CD4-positive, CD25-positive, alpha-beta regulatory T cell (primary cell): ENCODE measurements around the gene ANKS1B. TPM values are rescaled to one million over a fixed set of nuclear protein-coding genes. Genes with fewer than 3 reads are reported as not detected.

Experiments
- ATAC-seq, 2 donors: fragments of 150-1000 bp; cut with Tn5 transposase; one replicate each; pipeline ENCODE4 v1.10.0; 2021; ENCODE audit warnings: low read depth in 2 of 2, moderate number of reproducible peaks in 2 of 2, moderate library complexity in 1 of 2
- DNase-seq, 3 donors: peaks; one replicate each; pipeline versions ENCODE4 v3.0.0 to v3.0.0-alpha.2; 2012 to 2022; ENCODE audit warnings: mixed read lengths in 1 of 3
- H3K27ac ChIP-seq: one replicate; pipeline ENCODE4 v1.7.0; 2013; ENCODE audit warnings: mild to moderate bottlenecking, low read length; ENCODE audit not compliant: insufficient read depth, poor library complexity, severe bottlenecking
- H3K27me3 ChIP-seq: one replicate; pipeline ENCODE4 v1.7.0; 2013; ENCODE audit warnings: low read length; ENCODE audit not compliant: control insufficient read depth, insufficient read depth
- H3K36me3 ChIP-seq: one replicate; pipeline ENCODE4 v1.7.0; 2013; ENCODE audit warnings: mild to moderate bottlenecking, low read length, moderate library complexity; ENCODE audit not compliant: control insufficient read depth, insufficient read depth
- H3K4me1 ChIP-seq: 2 replicates; pipeline ENCODE4 v1.7.0; 2013; ENCODE audit warnings: mild to moderate bottlenecking, low read length; ENCODE audit not compliant: insufficient read depth, control insufficient read depth, poor library complexity, severe bottlenecking
- H3K4me3 ChIP-seq: one replicate; pipeline ENCODE4 v1.7.0; 2013; ENCODE audit warnings: low read depth, mild to moderate bottlenecking, low read length, moderate library complexity
- H3K9me3 ChIP-seq, 2 experiments: 1 replicate in 1 of 2; 2 replicates in 1 of 2; pipeline ENCODE4 v1.7.0; 2013; ENCODE audit warnings: low read length in 2 of 2, mild to moderate bottlenecking in 1 of 2, moderate library complexity in 1 of 2; ENCODE audit not compliant: control insufficient read depth in 2 of 2
- H3K27ac Mint-ChIP-seq, 3 donors: one replicate each; pipeline ENCODE4 v1.8.0; 2020 to 2022; ENCODE audit warnings: mild to moderate bottlenecking in 3 of 3, mixed read lengths in 3 of 3, moderate library complexity in 2 of 3
- H3K27me3 Mint-ChIP-seq: one replicate; pipeline ENCODE4 v1.8.0; 2022; ENCODE audit warnings: mild to moderate bottlenecking, mixed read lengths
- H3K36me3 Mint-ChIP-seq: one replicate; pipeline ENCODE4 v1.8.0; 2020; ENCODE audit warnings: mixed read lengths
- H3K4me1 Mint-ChIP-seq, 4 donors: one replicate each; pipeline ENCODE4 v1.8.0; 2020 to 2022; ENCODE audit warnings: mixed read lengths in 4 of 4, mild to moderate bottlenecking in 1 of 4
- H3K4me3 Mint-ChIP-seq, 4 donors: one replicate each; pipeline ENCODE4 v1.8.0; 2020 to 2022; ENCODE audit warnings: mild to moderate bottlenecking in 4 of 4, mixed read lengths in 4 of 4, moderate library complexity in 3 of 4
- H3K9me3 Mint-ChIP-seq, 7 donors: one replicate each; pipeline ENCODE4 v1.8.0; 2020 to 2022; ENCODE audit warnings: mixed read lengths in 7 of 7, mild to moderate bottlenecking in 3 of 7, moderate library complexity in 2 of 7
- polyA plus RNA-seq, 4 donors: library from polyadenylated mRNA; unstranded; fragments of 300-500 nt; fragmentation: Illumina TruSeq; gene quantifications; one replicate each; pipeline ENCODE4 v1.2.3, GENCODE V29; 2021
- total RNA-seq: library from RNA; stranded (reverse); gene quantifications from one replicate; pipeline ENCODE4 v1.2.3, GENCODE V29; 2022

ANKS1B gene
- total and polyA plus RNA-seq, 5 donors from 2014 or later: 4.0 to 15.9 (median 9.5) TPM

DNA sequence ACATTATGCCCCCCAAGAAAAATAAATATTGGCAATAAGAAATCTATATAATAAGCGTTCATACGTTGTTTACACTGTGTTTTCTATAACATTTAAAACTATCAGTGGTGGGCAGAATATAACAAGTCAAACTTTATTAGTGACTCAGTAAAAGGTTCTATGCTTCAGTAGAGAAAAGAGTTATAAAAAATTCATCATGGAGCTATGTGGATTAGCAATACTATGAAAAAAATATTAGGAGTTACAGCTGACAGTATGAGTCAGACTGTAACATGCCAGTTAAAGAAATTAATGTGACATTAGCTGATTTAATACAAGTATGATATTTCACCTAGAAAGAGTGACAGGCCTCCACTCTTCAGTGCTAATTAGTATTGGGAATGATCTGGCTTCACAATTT is 462.3 kb downstream of the ANKS1B start:
- no peak overlapping the region for H3K4me3 ChIP-seq
- no peak for ATAC-seq
- Mint-ChIP-seq H3K27me3 (no peaks in the 10 kb centered on the region), H3K27ac (no peak overlapping the region), H3K9me3 (peaks cover 0 to 7% (median 1%) of the 10 kb centered on the region in 7 donors), H3K36me3 (no peaks in the 10 kb centered on the region), H3K4me1 (no peaks in the 10 kb centered on the region), H3K4me3 (no peak overlapping the region)
- no peak for DNase-seq
- no peak overlapping the region for H3K27ac ChIP-seq
- H3K27me3 ChIP-seq: no peaks in the 10 kb centered on the region
- H3K9me3 ChIP-seq: no peaks in the 10 kb centered on the region
- H3K36me3 ChIP-seq: no peaks in the 10 kb centered on the region
- H3K4me1 ChIP-seq: no peaks in the 10 kb centered on the region

DNA sequence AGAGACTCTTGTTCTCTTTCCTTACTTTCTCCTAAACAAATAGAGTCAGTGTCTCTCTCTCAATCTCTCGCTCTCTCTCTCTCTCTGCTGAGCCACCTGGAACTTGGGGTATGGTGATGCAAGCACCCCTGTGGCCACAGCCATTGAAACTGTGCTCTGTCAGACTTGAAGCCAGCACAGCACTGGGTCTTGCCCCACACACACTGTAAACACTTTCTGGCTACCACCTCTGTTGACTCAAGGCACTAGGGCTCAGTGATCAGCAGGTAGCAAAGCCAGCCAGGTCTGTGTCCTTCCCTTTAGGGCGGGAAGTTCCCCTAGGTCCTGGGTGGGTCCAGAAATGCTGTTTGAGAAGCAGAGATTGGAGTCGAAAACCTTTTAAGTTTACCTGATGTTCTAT is 463.1 kb downstream of the ANKS1B start:
- Mint-ChIP-seq H3K4me3 (no peak overlapping the region), H3K4me1 (no peaks in the 10 kb centered on the region), H3K36me3 (no peaks in the 10 kb centered on the region), H3K27ac (no peak overlapping the region), H3K27me3 (no peaks in the 10 kb centered on the region), H3K9me3 (peaks cover 0 to 7% (median 2%) of the 10 kb centered on the region in 7 donors)
- Histone ChIP-seq H3K27ac (no peak overlapping the region), H3K27me3 (no peaks in the 10 kb centered on the region), H3K36me3 (no peaks in the 10 kb centered on the region), H3K9me3 (no peaks in the 10 kb centered on the region), H3K4me1 (no peaks in the 10 kb centered on the region), H3K4me3 (no peak overlapping the region)
- no peak for ATAC-seq
- no peak for DNase-seq

GRCh38 chr12:99513066-99513465 is 471.7 kb downstream of the ANKS1B start:
- peaks cover 6% of the 10 kb centered on the region for H3K27me3 Mint-ChIP-seq
- no peaks in the 10 kb centered on the region for H3K36me3 Mint-ChIP-seq
- Histone ChIP-seq H3K27me3 (no peaks in the 10 kb centered on the region), H3K36me3 (no peaks in the 10 kb centered on the region), H3K4me3 (no peak overlapping the region), H3K27ac (no peak overlapping the region), H3K4me1 (no peaks in the 10 kb centered on the region), H3K9me3 (no peaks in the 10 kb centered on the region)
- H3K4me1 Mint-ChIP-seq: no peaks in the 10 kb centered on the region
- DNase-seq: no peak
- no peak for ATAC-seq
- no peak overlapping the region for H3K27ac Mint-ChIP-seq
- H3K9me3 Mint-ChIP-seq: peaks cover 4 to 34% (median 7%) of the 10 kb centered on the region in 7 donors
- H3K4me3 Mint-ChIP-seq: no peak overlapping the region

DNA sequence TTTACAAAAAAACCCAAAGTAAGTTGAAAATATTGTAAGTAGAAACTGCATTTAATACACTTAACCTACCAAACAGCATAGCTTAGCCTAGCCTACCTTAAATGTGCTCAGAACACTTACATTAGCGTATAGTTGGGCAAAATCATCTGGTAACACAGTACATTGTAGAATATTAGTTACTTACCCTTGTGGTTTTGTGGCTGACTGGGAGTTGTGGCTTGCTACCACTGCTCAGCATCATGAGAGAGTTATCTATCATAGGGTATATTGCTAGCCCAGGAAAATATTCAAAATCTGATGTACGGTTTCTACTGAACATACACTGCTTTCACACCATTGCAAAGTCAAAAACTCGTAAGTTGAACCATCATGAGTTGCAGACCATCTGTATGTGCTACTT is 478.9 kb downstream of the ANKS1B start:
- H3K9me3 Mint-ChIP-seq: peaks cover 0 to 16% (median 3%) of the 10 kb centered on the region in 7 donors

DNA sequence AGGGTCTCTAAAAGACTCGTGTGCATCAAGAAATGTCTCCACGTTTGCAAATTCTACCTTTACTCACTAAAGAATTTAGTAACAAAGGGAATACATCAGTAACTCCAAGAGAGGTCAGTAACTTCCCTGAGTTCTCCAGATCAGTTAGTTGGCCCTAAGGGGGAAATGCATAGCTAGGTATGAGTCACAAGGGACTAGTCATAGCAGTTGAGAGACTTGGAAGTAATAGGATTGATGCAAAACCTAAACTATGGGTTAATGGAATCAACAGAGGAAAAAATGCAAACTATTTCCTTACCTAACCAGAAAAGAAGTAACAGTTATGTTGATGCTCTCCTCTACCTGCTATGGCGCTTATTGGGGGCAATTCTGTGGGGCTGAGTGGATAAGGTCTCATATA is 486.0 kb downstream of the ANKS1B start:
- H3K36me3 Mint-ChIP-seq: no peaks in the 10 kb centered on the region
- no peaks in the 10 kb centered on the region for H3K4me1 Mint-ChIP-seq
- no peaks in the 10 kb centered on the region for H3K27me3 Mint-ChIP-seq
- H3K9me3 Mint-ChIP-seq: peaks cover 0 to 17% (median 4%) of the 10 kb centered on the region in 7 donors
- no peaks in the 10 kb centered on the region for H3K27me3 ChIP-seq
- H3K4me1 ChIP-seq: no peaks in the 10 kb centered on the region
- no peak for ATAC-seq
- no peak overlapping the region for H3K4me3 Mint-ChIP-seq
- H3K27ac Mint-ChIP-seq: no peak overlapping the region
- H3K4me3 ChIP-seq: no peak overlapping the region
- DNase-seq: no peak
- H3K36me3 ChIP-seq: no peaks in the 10 kb centered on the region
- no peak overlapping the region for H3K27ac ChIP-seq
- H3K9me3 ChIP-seq: no peaks in the 10 kb centered on the region

More for the DNA sequence above, 478.9 kb downstream of the ANKS1B start:
- no peaks in the 10 kb centered on the region for H3K4me1 Mint-ChIP-seq
- no peak overlapping the region for H3K4me3 ChIP-seq
- H3K4me3 Mint-ChIP-seq: no peak overlapping the region
- H3K9me3 ChIP-seq: no peaks in the 10 kb centered on the region
- no peaks in the 10 kb centered on the region for H3K36me3 ChIP-seq
- no peak overlapping the region for H3K27ac ChIP-seq
- no peaks in the 10 kb centered on the region for H3K27me3 ChIP-seq
- H3K4me1 ChIP-seq: no peaks in the 10 kb centered on the region
- DNase-seq (no peak), ATAC-seq (no peak)
- H3K27ac Mint-ChIP-seq: no peak overlapping the region
- H3K36me3 Mint-ChIP-seq: no peaks in the 10 kb centered on the region
- no peaks in the 10 kb centered on the region for H3K27me3 Mint-ChIP-seq

- H3K27me3 Mint-ChIP-seq: no peaks in the 10 kb centered on the region
- H3K36me3 ChIP-seq: no peaks in the 10 kb centered on the region
- H3K9me3 Mint-ChIP-seq: peaks cover 0 to 21% (median 4%) of the 10 kb centered on the region in 7 donors
- H3K4me3 ChIP-seq: no peak overlapping the region
- H3K9me3 ChIP-seq: no peaks in the 10 kb centered on the region
- no peaks in the 10 kb centered on the region for H3K4me1 ChIP-seq
- no peak for ATAC-seq
- H3K27ac ChIP-seq: no peak overlapping the region
- no peak overlapping the region for H3K27ac Mint-ChIP-seq
- H3K4me3 Mint-ChIP-seq: no peak overlapping the region
- DNase-seq: no peak
- no peaks in the 10 kb centered on the region for H3K4me1 Mint-ChIP-seq
- no peaks in the 10 kb centered on the region for H3K36me3 Mint-ChIP-seq
- no peaks in the 10 kb centered on the region for H3K27me3 ChIP-seq
Observed at GRCh38 chr12:99495799-99496198, 488.9 kb downstream of the ANKS1B start.

GRCh38 chr12:99493197-99493596 is 491.5 kb downstream of the ANKS1B start:
- H3K4me1 Mint-ChIP-seq: no peaks in the 10 kb centered on the region
- Histone ChIP-seq H3K4me1 (no peaks in the 10 kb centered on the region), H3K27me3 (no peaks in the 10 kb centered on the region), H3K4me3 (no peak overlapping the region), H3K36me3 (no peaks in the 10 kb centered on the region), H3K9me3 (no peaks in the 10 kb centered on the region), H3K27ac (no peak overlapping the region)
- no peak overlapping the region for H3K27ac Mint-ChIP-seq
- no peak for DNase-seq
- ATAC-seq: no peak
- H3K27me3 Mint-ChIP-seq: no peaks in the 10 kb centered on the region
- H3K4me3 Mint-ChIP-seq: no peak overlapping the region
- H3K36me3 Mint-ChIP-seq: no peaks in the 10 kb centered on the region
- peaks cover 0 to 14% (median 4%) of the 10 kb centered on the region in 7 donors for H3K9me3 Mint-ChIP-seq

DNA sequence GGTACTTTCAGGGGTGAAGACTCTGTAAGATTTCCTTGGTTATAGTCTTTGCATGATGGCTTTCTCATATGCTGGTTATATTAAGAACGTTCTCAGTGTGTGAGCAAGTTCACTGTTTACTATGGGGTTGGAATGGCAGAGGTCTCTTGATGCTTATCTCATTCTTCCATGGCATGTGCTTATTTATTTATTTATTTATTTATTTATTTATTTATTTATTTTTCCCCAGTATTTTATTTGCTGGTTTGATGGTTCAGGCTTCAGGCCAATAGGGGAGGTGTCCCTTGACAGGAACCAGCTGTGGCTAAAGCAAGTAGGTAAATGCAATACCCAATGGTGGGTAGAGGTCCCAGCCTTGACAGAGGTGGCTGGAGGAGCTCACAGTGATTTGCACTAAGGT is 498.5 kb downstream of the ANKS1B start:
- DNase-seq (no peak), ATAC-seq (no peak)
- no peak overlapping the region for H3K27ac Mint-ChIP-seq
- Histone ChIP-seq H3K9me3 (no peaks in the 10 kb centered on the region), H3K27me3 (no peaks in the 10 kb centered on the region), H3K27ac (no peak overlapping the region), H3K4me3 (no peak overlapping the region), H3K4me1 (no peaks in the 10 kb centered on the region), H3K36me3 (no peaks in the 10 kb centered on the region)
- H3K9me3 Mint-ChIP-seq: peaks cover 1 to 21% (median 8%) of the 10 kb centered on the region in 7 donors
- no peaks in the 10 kb centered on the region for H3K4me1 Mint-ChIP-seq
- peaks cover 4% of the 10 kb centered on the region for H3K27me3 Mint-ChIP-seq
- H3K36me3 Mint-ChIP-seq: no peaks in the 10 kb centered on the region
- H3K4me3 Mint-ChIP-seq: no peak overlapping the region
